K562 (cell line): ENCODE data around the gene APBA2. TPM values are rescaled to one million over a fixed set of nuclear protein-coding genes. Genes with fewer than 3 reads are reported as not detected.

Source experiments
- ATAC-seq: fragments of 200-7000 bp; cut with Tn5 transposase; 3 replicates; pipeline ENCODE4 v1.9.1; 2020; ENCODE audit warnings: moderate library complexity
- BruUV-seq: library from RNA; stranded (reverse); fragments of 400-500 nt; replicated peaks from 2 replicates; lab custom pipeline; 2021; lab: Mats Ljungman, UMichigan
- CTCF ChIA-PET: fragments of 300-600 bp; formaldehyde crosslinking; extraction: SDS; loops from one replicate; lab custom pipeline; 2021; ENCODE audit warnings: low intra/inter-chr PET ratio; lab: Yijun Ruan, JAX
- POLR2A ChIA-PET: fragments of 300-600, 350-650 bp; sonication (Branson Sonifier 250); formaldehyde crosslinking; extraction: SDS; loops from one replicate; lab custom pipeline; 2021; ENCODE audit warnings: antibody characterized with exemption, inconsistent platforms; lab: Yijun Ruan, JAX
- DNase-seq, 4 experiments: peaks; one replicate each; pipeline versions ENCODE4 v3.0.0 to v3.0.0-alpha.2; 2011 to 2018; ENCODE audit warnings: low spot score in 3 of 4, mixed read lengths in 3 of 4; ENCODE audit errors: extremely low read depth in 1 of 4
- FAIRE-seq: peaks from 2 replicates; lab custom pipeline; 2011; peaks lifted over from hg19 to GRCh38; lab: Jason Lieb, UNC
- H2AFZ ChIP-seq: 2 replicates; pipeline ENCODE4 v1.6.0; 2011; ENCODE audit warnings: low read depth, low read length, control low read depth, inconsistent platforms
- H3K27ac ChIP-seq: fragments of 200-600 bp; 3 replicates; pipeline ENCODE4 v1.8.0; 2011; ENCODE audit warnings: low read depth, mild to moderate bottlenecking, control low read depth, inconsistent platforms, low read length, moderate library complexity, mixed read lengths; ENCODE audit errors: extremely low read depth
- H3K27me3 ChIP-seq, 2 experiments: fragments of 300-600 bp in 1 of 2; 2 replicates in 1 of 2; 3 replicates in 1 of 2; pipeline versions ENCODE4 v1.6.0 to v1.8.0; 2011; ENCODE audit warnings: inconsistent platforms in 2 of 2, low read length in 2 of 2, mild to moderate bottlenecking in 1 of 2, mixed read lengths in 1 of 2, moderate library complexity in 1 of 2; ENCODE audit not compliant: control insufficient read depth in 2 of 2, insufficient read depth in 2 of 2
- H3K36me3 ChIP-seq: fragments of 300-600 bp; 3 replicates; pipeline ENCODE4 v1.8.0; 2011; ENCODE audit warnings: mild to moderate bottlenecking, low read length, inconsistent platforms; ENCODE audit not compliant: control insufficient read depth, insufficient read depth
- H3K4me1 ChIP-seq, 2 experiments: fragments of 200-600 bp in 1 of 2; replicated peaks in 1 of 2; 2 replicates in 1 of 2; 3 replicates in 1 of 2; pipeline versions ENCODE4 v1.5.1 to v1.8.0; 2011; ENCODE audit warnings: inconsistent platforms in 2 of 2, low read length in 2 of 2, mild to moderate bottlenecking in 1 of 2, mixed read lengths in 1 of 2, moderate library complexity in 1 of 2; ENCODE audit not compliant: control insufficient read depth in 2 of 2, insufficient read depth in 2 of 2
- H3K4me2 ChIP-seq: 2 replicates; pipeline ENCODE4 v1.6.1; 2011; ENCODE audit warnings: low read length, control low read depth, inconsistent platforms, mixed read lengths; ENCODE audit not compliant: insufficient read depth
- H3K4me3 ChIP-seq: fragments of 200-600 bp; sonication (generic), shearing (Covaris generic); 2 replicates; pipeline ENCODE4 v1.5.1; 2016; ENCODE audit warnings: control low read depth, inconsistent platforms
- H3K79me2 ChIP-seq: fragments of 200-600 bp; 3 replicates; pipeline ENCODE4 v1.8.0; 2011; ENCODE audit warnings: low read length, inconsistent platforms; ENCODE audit not compliant: control insufficient read depth, insufficient read depth
- H3K9ac ChIP-seq, 2 experiments: 2 replicates each; pipeline versions ENCODE4 v1.6.0 to v1.6.1; 2011; ENCODE audit warnings: low read depth in 2 of 2, low read length in 2 of 2, control low read depth in 1 of 2, inconsistent platforms in 1 of 2, mild to moderate bottlenecking in 1 of 2, mixed read lengths in 1 of 2; ENCODE audit not compliant: insufficient read depth in 1 of 2
- H3K9me1 ChIP-seq: one replicate; pipeline ENCODE4 v1.6.0; 2011; ENCODE audit warnings: inconsistent platforms, mild to moderate bottlenecking, low read length, moderate library complexity; ENCODE audit not compliant: control insufficient read depth, insufficient read depth
- H3K9me3 ChIP-seq: replicated peaks from 2 replicates; pipeline ENCODE4 v1.5.1; 2011; ENCODE audit warnings: low read depth, low read length, inconsistent platforms; ENCODE audit not compliant: control insufficient read depth, insufficient read depth
- H4K20me1 ChIP-seq: replicated peaks from 2 replicates; pipeline ENCODE4 v1.6.1; 2011; ENCODE audit warnings: low read length, inconsistent platforms, mixed read lengths; ENCODE audit not compliant: control insufficient read depth, insufficient read depth
- EGR1 ChIP-seq: fragments of 450-650 bp; conservative IDR thresholded peaks from 2 replicates; pipeline ENCODE4 v1.6.1; 2017; ENCODE audit warnings: mild to moderate bottlenecking
- EZH2 ChIP-seq: IDR thresholded peaks from 2 replicates; pipeline ENCODE4 v1.6.1; 2012; ENCODE audit warnings: low read depth, mild to moderate bottlenecking, inconsistent platforms, low read length, borderline replicate concordance
- GABPA ChIP-seq: fragments of 200-800 bp; sonication (Bioruptor generic); conservative IDR thresholded peaks from 2 replicates; pipeline ENCODE4 v1.6.1; 2016; ENCODE audit warnings: low read depth, missing genetic modification characterization, missing compliant biosample characterization
- KDM4B ChIP-seq, 2 experiments: fragments of 450-650 bp in 1 of 2; sonication (generic) in 1 of 2; IDR thresholded peaks; 2 replicates each; pipeline ENCODE4 v1.6.1; 2016 to 2017; ENCODE audit warnings: borderline replicate concordance in 2 of 2, antibody characterized with exemption in 1 of 2, low read depth in 1 of 2, mild to moderate bottlenecking in 1 of 2
- TSC22D4 ChIP-seq: fragments of 450-650 bp; IDR thresholded peaks from 2 replicates; pipeline ENCODE4 v1.6.1; 2016; ENCODE audit warnings: missing genetic modification characterization, missing biosample characterization, control low read depth
- U2AF2 ChIP-seq: fragments of 200-400 bp; formaldehyde crosslinking; optimal IDR thresholded peaks from 2 replicates; pipeline ENCODE3; 2017; ENCODE audit warnings: low read depth, mild to moderate bottlenecking, low read length
- ZNF133 ChIP-seq: fragments of 250-450 bp; sonication (Bioruptor Pico); IDR thresholded peaks from 2 replicates; pipeline ENCODE4 v1.4.0; 2020; ENCODE audit warnings: mild to moderate bottlenecking
- ZNF140 ChIP-seq: fragments of 250-450 bp; sonication (Bioruptor Pico); IDR thresholded peaks from 2 replicates; pipeline ENCODE4 v1.8.0; 2021; ENCODE audit warnings: moderate library complexity, mild to moderate bottlenecking, inconsistent platforms
- ZNF253 ChIP-seq: fragments of 250-450 bp; sonication (Bioruptor Pico); conservative IDR thresholded peaks from 2 replicates; pipeline ENCODE4 v1.6.1; 2021; ENCODE audit warnings: mild to moderate bottlenecking
- ZNF589 ChIP-seq: fragments of 200-800 bp; sonication (Bioruptor generic); IDR thresholded peaks from 2 replicates; pipeline ENCODE4 v1.6.1; 2016; ENCODE audit warnings: low read depth, missing genetic modification characterization, missing compliant biosample characterization
- ZNF76 ChIP-seq: fragments of 250-450 bp; sonication (Bioruptor Pico); IDR thresholded peaks from 2 replicates; pipeline ENCODE4 v1.4.0; 2020; ENCODE audit warnings: mild to moderate bottlenecking, moderate library complexity, borderline replicate concordance
- WGBS: fragments of 100-300 bp; shearing (Covaris generic); methylation state at CpG from one replicate; pipeline ENCODE4 v1.1.6; 2016; ENCODE audit warnings: low coverage, mixed read lengths; ENCODE audit not compliant: insufficient coverage; ENCODE audit errors: missing lambda C conversion rate; 5-methylcytosine and 5-hydroxymethylcytosine counted together
- in situ Hi-C: fragments of 300-500 bp; cut with MboI; formaldehyde crosslinking; loops from 4 replicates; pipeline ENCODE4 v1.15.0; 2018; ENCODE audit warnings: inconsistent platforms, mixed read lengths
- intact Hi-C: fragments of 100-400 bp; cut with micrococcal nuclease; formaldehyde crosslinking; loops from 2 replicates; pipeline ENCODE4 v1.14.2; 2022
- polyA plus RNA-seq, 8 experiments: library from polyadenylated mRNA; depleted of rRNA in 4 of 8; stranded (reverse) in 5 of 8; unstranded in 3 of 8; fragments of >200 nt; fragmentation: Nextera tagmentation in 2 of 8; fragmentation: Illumina TruSeq in 1 of 8; extraction: Ambion mirVana in 2 of 8; extraction: Trizol in 1 of 8; gene quantifications; 2 replicates each; pipeline versions ENCODE4 v1.2.1 to v1.2.3, GENCODE V29; 2011 to 2014; ENCODE audit warnings: inconsistent platforms in 1 of 8, missing spikeins in 1 of 8
- total RNA-seq, 7 experiments: library from RNA; depleted of rRNA in 6 of 7; stranded (reverse); fragments of >200 nt in 6 of 7; fragmentation: Illumina TruSeq in 2 of 7; extraction: Trizol in 2 of 7; gene quantifications; 2 replicates each; pipeline versions ENCODE4 v1.2.1 to v1.2.3, GENCODE V29; 2011 to 2021; ENCODE audit warnings: low replicate concordance in 1 of 7

APBA2 gene
- total and polyA plus RNA-seq, 9 of the 15 experiments (the other 6 are each of a cell fraction or from before 2014, with no cell fraction given): 0.24 to 40.9 (median 25.2) TPM

- ATAC-seq (no peak), DNase-seq (no peak), FAIRE-seq (no peak)
- in situ Hi-C loops (no loop called here), intact Hi-C loops (no loop called here)
- no TSS peak for BruUV-seq
- no peaks in the 10 kb centered on the region for H3K36me3 ChIP-seq
- H4K20me1 ChIP-seq: no peaks in the 10 kb centered on the region
- POLR2A ChIA-PET: no interaction called here
- no peaks in the 10 kb centered on the region for H3K27me3 ChIP-seq
- H3K9me3 ChIP-seq: 0 out of 2 replicates have a peak, but pooled peaks cover 5% of the 10 kb centered on the region
- H3K9me1 ChIP-seq: no peaks in the 10 kb centered on the region
- no peak overlapping the region for H3K4me2 ChIP-seq
- CTCF ChIA-PET: no interaction called here
- no peak overlapping the region for H3K27ac ChIP-seq
- no peak overlapping the region for H3K4me3 ChIP-seq
- H3K79me2 ChIP-seq: peaks cover 32% of the 10 kb centered on the region
- WGBS: 90% methylated on average over 9 of the region's 9 CpGs
- no peak for TF ChIP-seq TSC22D4 (tag)
- no peak for TF ChIP-seq EGR1
- TF ChIP-seq U2AF2: no peak
- TF ChIP-seq ZNF253 (CRISPR knock-in tag): no peak
- no peak for TF ChIP-seq ZNF589 (CRISPR knock-in tag)
- TF ChIP-seq KDM4B (IDR thresholded peaks at IDR 0.05; ENCODE audit: borderline replicate concordance in 2 of 2, low read depth in 1 of 2): no peak
- TF ChIP-seq EZH2: no peak
- TF ChIP-seq ZNF140: no peak
- TF ChIP-seq ZNF133 (CRISPR knock-in tag): no peak
- TF ChIP-seq ZNF76: no peak
- TF ChIP-seq GABPA: no peak
- peak overlapping the region in 1 of 2 experiments; percentile 53; a peak in 2 of 4 replicates for H3K9ac ChIP-seq
- peaks cover 14 to 30% of the 10 kb centered on the region in 2 experiments for H3K4me1 ChIP-seq
- H2AFZ ChIP-seq: no peak overlapping the region
These were observed 50.7 kb downstream of the APBA2 start for GRCh38 chr15:28936481-28936881.
